DMS114 treated with DMSO at 0.1 percent for 48 hours (cell line): ENCODE measurements around the gene CLTC.

Experiments
- DNase-seq: peaks from one replicate; lab custom pipeline; 2025; ENCODE audit not compliant: unreplicated experiment; lab: John Stamatoyannopoulos, UW

CLTC gene

DNA sequence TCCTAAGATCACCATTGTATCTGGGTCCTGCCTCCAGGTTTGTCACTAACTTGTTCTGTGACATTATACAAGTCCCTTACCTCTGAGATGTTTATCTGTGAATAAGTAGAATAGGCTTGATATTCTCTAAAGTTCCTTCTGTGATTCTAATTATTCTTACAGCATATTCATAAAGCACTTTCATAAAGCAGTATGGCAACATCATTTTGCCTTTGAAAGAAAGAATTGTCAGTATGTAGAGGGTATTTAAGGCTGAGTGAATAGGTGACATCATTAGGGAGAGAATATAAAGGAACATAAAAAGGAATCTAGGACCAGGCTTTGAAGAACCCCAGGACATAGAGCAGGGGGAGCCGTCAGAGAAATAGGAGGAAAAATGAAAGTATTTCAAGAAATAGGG is 103.3 kb downstream of the CLTC start:
- no peak for DNase-seq

DNA sequence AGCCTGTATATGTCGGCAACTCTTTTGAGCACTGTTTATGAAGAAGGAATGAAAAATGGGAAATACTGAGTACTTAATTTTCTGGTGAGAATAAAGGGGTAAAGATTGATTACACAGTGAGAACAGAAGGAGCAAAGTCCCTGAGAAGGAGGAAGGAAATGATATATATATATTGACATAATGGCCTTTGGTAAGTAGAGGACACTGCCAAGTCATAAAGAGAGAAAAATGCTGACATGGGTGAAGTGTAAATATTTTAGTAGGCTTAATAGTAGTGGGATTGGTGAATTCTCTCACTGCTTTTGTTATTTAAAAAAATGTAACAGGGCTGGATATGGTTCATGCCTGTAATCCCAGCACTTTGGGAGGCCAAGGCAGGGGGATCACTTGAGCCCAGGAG is 103.9 kb downstream of the CLTC start:
- DNase-seq = no peak

DNA sequence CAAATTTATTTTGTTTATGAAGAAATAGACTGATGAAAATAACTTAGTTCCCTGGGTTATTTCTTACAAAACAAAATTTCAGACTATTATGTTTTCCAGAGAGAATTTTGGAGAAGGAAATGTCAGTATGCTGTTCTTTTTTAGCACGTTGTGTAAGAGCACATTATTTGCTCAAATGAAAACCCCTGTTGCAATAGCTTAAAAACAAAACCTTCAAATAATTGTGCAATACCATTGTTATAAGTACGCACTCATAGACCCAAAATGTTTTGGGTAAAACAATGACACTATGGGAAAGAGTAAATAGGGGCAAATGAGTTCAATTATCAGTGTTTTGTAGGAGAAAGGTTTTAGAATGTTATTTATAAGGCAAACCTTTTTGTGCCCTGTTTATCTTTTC is 106.0 kb downstream of the CLTC start:
- DNase-seq = no peak

DNA sequence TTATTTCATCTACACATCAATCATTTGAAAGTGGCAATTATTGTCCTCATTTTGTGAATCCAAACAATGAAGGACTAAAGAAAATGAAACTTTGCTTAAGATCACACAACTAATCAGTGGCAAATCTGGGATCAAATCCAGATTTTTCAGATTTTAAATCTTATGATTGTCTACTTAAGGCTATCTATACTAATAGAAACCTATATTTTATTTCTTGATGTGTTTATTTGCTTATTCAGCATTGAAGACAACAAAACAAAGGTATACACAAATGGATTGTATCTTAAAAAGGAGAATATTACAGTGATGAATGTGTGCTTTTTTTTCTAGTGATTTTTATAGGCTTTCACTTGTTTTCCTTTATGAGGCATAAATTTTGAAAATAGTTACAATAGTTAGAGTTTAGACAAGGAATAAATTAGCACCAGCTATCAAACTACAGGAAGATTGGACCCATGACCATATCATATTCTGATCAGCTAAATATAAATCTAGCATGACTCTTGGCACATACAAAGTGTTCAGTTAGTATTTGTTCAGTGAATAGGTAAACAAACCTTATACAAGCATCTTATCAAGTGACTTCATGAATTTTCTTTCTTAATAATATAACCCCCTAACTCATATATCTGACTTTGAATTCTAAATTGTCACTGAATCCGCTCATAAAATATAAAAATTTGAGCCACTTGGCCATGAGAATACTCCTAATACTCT is 108.3 kb downstream of the CLTC start:
- no peak for DNase-seq

DNA sequence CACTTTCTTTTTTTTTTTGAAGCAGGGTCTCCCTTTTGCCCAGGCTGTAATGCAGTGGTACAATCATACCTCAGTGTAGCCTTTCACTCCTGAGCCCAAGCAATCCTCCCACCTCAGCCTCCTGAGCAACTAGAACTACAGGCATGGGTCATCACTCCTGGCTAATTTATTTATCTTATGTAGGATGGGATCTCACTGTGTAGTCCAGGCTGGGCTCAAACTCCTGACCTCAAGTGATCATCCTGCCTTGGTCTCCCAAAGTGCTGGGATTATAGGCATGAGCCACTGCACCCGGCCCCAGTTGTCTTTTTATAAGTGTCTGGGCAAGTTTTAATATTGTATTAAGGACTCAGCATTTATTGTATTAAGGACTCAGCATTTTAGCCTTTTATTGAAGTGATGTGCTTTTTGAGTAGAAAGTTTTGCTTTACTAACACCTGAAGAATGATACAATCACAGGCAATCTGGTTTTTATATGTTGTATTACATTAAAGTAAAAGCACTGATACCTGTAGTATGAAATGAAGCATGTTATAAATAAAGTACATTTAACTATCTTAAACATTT is 110.7 kb downstream of the CLTC start:
- no peak for DNase-seq

DNA sequence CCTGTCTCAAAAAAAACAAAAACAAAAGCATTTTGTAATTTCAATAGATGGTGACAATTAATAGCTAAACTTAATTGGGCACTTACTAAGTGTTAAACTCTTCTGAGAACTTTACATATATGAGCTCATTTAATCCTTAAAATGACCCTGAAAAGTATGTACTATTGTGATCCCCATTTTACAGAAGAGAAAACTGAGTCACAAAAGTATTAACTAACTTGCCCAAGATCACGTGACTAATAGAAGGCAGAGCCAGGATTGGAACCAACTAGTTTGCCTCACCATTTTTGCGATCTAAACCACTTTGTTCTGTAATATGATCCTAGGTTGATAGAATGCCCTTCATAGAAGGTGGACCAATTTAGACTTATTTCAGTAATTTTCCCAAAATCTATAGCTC is 114.0 kb downstream of the CLTC start:
- DNase-seq = no peak

- no peak for DNase-seq
Observed at GRCh38 chr17:59734226-59734625, 114.5 kb downstream of the CLTC start.

DNA sequence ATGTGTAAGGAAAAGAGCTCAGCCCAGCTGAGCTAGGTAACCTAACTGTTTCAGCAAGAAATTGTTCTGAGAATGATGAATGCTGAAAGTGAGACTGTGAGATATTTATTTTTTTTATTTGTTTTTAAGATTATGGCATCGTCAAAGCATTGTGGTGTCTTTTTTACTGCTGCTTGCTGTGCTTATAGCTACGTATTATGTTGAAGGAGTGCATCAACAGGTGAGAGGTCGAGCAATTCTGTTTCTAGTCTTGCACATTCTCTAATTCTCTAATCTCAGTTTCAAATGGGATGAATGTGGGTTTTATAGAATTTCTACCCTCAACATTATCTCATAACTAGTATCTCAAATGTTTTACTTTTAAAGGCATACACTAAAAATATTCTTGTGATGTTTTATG is 117.6 kb downstream of the CLTC start:
- no peak for DNase-seq

GRCh38 chr17:59743842-59744241 is 124.1 kb downstream of the CLTC start:
- no peak for DNase-seq

GRCh38 chr17:59745040-59745439 is 125.3 kb downstream of the CLTC start:
- no peak for DNase-seq
